Measurements from ENCODE around the gene DNAI1.
"Not testable (repeated sequence)": the region's sequence is repeated elsewhere in the genome, so short reads cannot be mapped to it uniquely, and the experiment has no call there.

The DNAI1 gene

DNA sequence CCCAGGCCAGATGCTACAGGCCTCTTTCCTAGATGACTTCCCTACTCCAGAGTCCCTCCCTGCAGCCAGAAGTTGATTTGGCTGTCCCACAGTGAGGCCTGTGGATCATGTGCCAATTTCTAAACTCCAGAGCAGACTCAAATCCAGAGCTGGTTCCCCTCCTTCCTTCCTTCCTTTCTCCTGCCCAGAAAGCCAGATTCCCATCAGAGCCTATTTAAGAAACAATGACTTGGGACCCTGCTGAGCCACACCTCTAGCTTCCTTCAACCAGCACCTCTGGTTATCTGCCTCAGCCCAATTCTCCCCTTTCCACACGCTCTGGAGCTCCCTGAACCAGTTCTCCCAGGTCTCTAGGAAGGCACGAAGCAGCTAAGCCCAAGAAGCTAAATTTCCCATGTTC, 7.5 kb upstream of the DNAI1 start:
- DNase-seq (ENCODE audit: low spot score), result no peak

- DNase-seq (ENCODE audit: low spot score), result no peak
These were observed 7.1 kb upstream of the DNAI1 start for GRCh38 chr9:34451545-34451944.

GRCh38 chr9:34452568-34452967, 6.0 kb upstream of the DNAI1 start:
- no peak for DNase-seq (ENCODE audit: low spot score)

DNA sequence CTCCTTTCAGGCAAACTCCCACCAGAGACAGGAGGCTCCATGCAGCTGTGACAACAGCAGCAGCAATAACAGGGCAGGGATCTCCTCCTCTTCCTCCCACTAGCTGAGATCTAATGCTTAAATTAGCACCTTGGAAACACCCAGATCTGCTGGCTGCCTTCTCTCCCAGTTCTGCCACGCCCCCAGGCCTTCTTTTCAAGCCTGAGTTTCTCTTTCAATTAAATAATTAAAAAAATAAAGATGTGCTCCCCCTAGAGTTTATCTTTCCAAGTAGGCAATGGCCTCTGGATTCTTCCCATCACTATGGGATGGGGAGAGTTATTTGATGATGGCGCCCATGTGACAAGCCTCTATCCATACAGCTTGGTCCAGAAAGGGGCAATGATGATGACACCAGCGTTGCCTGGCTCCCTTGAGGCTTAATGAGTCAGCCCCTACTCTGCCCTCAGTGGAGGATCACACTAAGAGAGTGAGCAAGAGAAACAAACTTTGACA, 4.0 kb upstream of the DNAI1 start:
- DNase-seq (ENCODE audit: low spot score), result no peak

GRCh38 chr9:34456151-34456550, 2.5 kb upstream of the DNAI1 start:
- DNase-seq (ENCODE audit: low spot score), result no peak

DNA sequence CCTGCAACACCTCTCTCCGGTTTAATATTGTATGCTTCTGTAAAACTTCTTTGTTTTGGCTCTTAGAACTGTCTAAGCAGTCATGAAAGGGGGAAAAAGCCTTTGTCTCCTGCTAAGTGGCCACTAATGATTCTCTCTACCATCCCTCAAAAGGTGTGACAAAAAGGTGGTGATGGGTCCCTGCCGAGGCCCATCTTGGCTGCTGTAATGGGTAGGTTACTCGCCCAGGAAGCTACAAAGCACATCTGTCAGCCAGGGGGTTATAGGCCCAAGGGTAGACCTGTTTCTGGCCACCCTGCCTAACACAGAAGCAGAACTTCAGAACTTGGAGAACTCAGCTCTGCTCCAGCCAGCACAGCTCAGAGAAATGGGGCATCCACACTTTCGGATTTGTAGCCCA, 1.9 kb upstream of the DNAI1 start:
- no peak for DNase-seq (ENCODE audit: low spot score)

GRCh38 chr9:34457266-34458012, 1.2 kb upstream of the DNAI1 start:
- peak; percentile 59 for DNase-seq (ENCODE audit: low spot score)

- DNase-seq (ENCODE audit: low spot score), result no peak
These were observed 345 bp downstream of the DNAI1 start for GRCh38 chr9:34458959-34459340.

GRCh38 chr9:34459356-34459755, 751 bp downstream of the DNAI1 start:
- no peak for DNase-seq (ENCODE audit: low spot score)

DNA sequence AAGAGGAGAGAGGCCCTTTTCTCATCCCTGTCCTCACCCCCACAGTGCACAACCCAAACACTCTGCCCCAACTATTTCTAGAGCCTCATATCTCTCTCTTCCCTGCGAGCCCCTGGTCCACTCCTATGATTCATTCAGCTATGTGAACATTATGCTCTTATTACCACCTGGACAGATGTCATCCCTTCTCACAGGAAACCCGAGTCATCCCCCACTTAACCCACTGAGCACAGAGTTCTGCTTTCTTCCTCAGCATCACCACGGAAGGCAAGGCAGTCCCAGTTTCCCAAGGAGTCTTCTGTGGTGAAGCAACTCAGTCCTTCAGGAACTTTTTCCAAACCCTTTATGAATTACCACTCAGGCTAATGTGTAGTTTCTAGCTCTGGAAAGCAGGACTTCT, 1.3 kb downstream of the DNAI1 start:
- DNase-seq (ENCODE audit: low spot score), result no peak

GRCh38 chr9:34463098-34463900, 4.7 kb downstream of the DNAI1 start:
- DNase-seq (ENCODE audit: low spot score), result no peak

GRCh38 chr9:34463901-34464232, 5.3 kb downstream of the DNAI1 start:
- DNase-seq (ENCODE audit: low spot score), result no peak

GRCh38 chr9:34464571-34464970, 6.0 kb downstream of the DNAI1 start:
- DNase-seq (ENCODE audit: low spot score), result no peak

DNA sequence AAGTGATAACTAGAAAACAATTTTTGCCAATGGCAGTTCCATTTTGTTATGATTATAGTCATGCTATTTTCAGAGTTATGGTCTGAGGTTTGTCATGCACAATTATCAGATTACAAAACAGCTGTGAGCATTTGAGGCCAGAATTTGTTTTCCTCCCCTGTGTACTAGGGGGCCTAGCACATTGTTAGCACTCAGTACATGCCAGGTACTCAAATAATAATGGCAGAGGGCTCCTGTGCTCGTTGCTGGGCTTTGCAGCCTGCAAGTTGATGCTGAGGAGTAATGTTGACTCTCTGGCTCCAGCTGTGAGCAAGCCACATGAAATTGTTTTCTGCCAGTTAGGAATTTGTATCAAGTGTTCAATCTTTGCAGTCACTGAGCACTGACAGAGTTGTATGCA, 6.9 kb downstream of the DNAI1 start:
- DNase-seq (ENCODE audit: low spot score), result no peak

GRCh38 chr9:34475097-34475496, 16.5 kb downstream of the DNAI1 start:
- no peak for DNase-seq (ENCODE audit: low spot score)

DNA sequence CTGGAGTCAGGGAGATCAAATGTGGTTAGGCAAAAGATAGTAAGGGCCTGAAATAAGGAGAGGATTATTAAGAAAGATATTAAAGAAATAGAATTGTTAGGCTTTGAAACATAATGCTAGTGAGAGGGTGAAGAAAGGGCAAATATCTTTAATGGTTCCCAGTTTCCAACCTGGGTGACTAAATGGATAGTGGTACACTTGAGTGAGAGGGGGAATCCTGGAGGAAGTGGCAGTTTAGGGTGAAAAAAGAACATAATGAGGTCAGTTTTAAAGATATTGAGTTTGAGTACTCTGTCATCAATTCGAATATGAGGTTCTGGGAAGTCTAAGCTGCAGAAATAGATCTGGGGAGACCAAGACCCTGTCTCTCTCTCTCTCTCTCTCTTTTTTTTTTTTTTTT, 18.9 kb downstream of the DNAI1 start:
- no peak for DNase-seq (ENCODE audit: low spot score)

GRCh38 chr9:34479431-34479866, 20.8 kb downstream of the DNAI1 start:
- no peak for DNase-seq (ENCODE audit: low spot score)

- DNase-seq (ENCODE audit: low spot score), result not testable (repeated sequence)
These were observed 23.0 kb downstream of the DNAI1 start for GRCh38 chr9:34481620-34482019.

DNA sequence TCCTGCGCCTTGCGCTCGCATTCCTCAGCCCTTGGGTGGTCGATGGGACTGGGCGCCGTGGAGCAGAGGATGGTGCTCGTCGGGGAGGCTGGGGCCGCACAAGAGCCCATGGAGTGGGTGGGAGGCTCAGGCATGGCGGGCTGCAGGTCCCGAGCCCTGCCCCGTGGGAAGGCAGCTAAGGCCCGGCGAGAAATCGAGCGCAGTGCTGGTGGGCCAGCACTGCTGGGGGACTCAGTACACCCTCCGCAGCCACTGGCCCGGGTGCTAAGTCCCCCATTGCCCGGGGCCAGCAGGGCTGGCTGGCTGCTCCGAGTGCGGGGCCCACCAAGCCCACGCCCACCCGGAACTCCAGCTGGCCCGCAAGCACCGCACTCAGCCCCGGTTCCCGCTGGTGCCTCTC, 24.1 kb downstream of the DNAI1 start:
- DNase-seq (ENCODE audit: low spot score), result not testable (repeated sequence)

DNA sequence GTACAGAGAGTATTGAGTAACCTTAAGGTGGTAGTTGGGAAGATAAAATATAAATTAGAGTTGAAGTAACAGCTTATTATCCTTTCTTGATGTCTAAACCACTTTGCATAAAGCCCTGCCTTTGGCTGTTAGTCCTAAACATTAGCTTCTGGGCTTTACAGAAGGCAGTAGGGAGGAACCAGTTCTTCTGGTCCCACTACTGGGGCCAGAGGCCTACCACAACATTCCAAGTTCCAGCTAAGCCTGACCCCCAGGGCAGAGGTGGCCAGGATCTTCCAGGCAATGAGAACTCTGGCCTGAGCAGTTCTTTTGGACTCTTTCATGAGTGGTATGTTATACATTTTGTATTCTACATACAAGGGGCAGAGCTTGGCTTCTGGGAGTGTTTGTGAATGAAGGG, 26.1 kb downstream of the DNAI1 start:
- no peak for DNase-seq (ENCODE audit: low spot score)

DNA sequence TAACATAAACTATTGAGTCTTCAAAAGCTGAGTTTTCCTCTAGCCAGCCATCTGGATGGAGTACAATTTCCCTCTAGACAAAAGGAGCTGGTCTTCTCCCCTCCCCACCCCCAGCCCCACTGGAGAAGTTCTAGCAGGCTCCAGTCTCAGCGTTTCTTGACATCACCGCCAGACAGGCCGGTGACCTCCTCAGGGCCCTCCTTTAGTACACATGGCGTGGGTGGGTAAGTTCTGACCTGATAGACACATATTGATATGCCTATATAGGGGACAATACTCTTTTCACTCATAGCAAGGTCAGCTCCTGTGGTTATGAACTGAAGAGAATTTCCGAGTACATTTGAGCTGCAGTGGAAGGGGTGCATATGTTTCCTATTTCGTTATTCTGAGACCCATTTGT, 27.2 kb downstream of the DNAI1 start:
- no peak for DNase-seq (ENCODE audit: low spot score)

DNA sequence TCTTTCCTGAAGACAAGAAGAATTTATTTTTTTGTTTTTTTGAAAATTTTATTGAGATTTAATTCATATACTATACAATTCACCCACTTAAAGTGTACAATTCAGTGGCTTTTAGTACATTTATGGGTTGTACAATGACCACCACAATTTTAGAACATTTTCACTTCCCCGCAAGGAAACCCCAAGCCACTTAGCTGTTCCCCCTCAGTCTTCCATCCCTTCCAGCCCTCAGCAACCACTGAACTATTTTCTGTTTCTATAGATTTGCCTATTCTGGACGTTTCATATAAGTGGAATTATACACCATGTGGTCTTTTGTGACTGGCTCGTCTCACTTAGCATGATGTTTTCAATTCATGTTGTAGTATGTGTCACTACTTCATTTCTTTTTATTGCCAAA, 28.0 kb downstream of the DNAI1 start:
- no peak for DNase-seq (ENCODE audit: low spot score)

DNA sequence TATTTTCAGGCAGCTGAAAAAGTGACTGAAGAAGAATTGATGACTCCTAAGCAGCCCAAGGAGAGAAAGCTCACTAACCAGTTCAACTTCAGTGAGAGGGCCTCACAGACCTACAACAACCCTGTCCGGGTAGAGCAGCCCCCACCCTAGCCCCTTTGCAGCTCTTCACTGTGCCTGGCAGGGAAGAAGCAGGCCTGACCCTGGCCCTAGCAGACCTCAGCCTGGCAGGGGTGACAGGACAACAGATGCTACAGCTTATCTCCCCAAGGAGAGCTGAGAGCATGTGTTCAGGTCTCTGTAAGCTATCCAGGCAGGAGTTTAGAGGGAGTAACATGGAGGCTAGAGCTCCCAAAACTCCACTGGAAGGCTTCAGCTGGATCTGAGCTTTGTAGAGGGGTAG, 31.8 kb downstream of the DNAI1 start:
- DNase-seq (ENCODE audit: low spot score), result no peak

GRCh38 chr9:34490760-34491159, 32.2 kb downstream of the DNAI1 start:
- DNase-seq (ENCODE audit: low spot score), result no peak

Measured in HuH-7.5 (cell line).